ENCODE data around the gene TMPRSS11A.

DNA sequence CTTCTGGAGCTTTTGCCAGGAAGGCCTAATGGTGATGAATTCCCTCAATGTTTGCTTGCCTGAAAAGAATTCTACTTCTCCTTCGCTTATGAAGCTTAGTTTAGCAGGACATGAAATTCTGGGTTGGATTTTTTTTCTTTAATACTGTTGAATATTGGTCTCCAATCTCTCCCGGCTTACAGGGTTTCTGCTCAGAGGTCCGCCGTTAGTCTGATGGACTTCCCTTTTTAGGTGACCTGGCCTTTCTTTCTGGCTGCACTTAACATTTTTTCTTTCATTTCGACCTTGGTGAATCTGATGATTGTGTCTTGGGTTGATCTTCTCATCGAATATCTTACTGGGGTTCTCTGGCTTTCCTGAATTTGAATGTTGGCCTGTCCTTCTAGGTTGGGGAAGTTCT lies 17.2 kb upstream of the TMPRSS11A start:
- TF ChIP-seq EP300 (IDR thresholded peaks at IDR 0.05) (no peak), CTCF (IDR thresholded peaks at IDR 0.05) (no peak)
